Uterus (tissue), 4 donors: ENCODE data around the gene ADGRD2. TPM values are rescaled to one million over a fixed set of nuclear protein-coding genes. Genes with fewer than 3 reads are reported as not detected.

ENCODE experiments used
- DNase-seq, 2 donors: peaks; one replicate each; pipeline ENCODE4 v3.0.0-alpha.2; 2019 to 2020
- H3K27ac ChIP-seq, 2 donors: fragments of 200-600 bp; sonication (generic); 1 replicate in 1 of 2; 2 replicates in 1 of 2; pipeline ENCODE4 v1.5.1; 2016 to 2018
- H3K27me3 ChIP-seq, 2 donors: fragments of 200-600 bp; sonication (generic); one replicate each; pipeline ENCODE4 v1.5.1; 2018 to 2019; ENCODE audit warnings: control low read depth in 1 of 2
- H3K36me3 ChIP-seq, 2 donors: fragments of 200-600 bp; sonication (generic); one replicate each; pipeline ENCODE4 v1.5.1; 2019; ENCODE audit warnings: control low read depth in 1 of 2
- H3K4me1 ChIP-seq, 2 donors: fragments of 200-600 bp; sonication (generic); one replicate each; pipeline ENCODE4 v1.5.1; 2018 to 2019; ENCODE audit warnings: control low read depth in 1 of 2
- H3K4me3 ChIP-seq, 2 donors: fragments of 200-600 bp; sonication (generic); 1 replicate in 1 of 2; 2 replicates in 1 of 2; pipeline ENCODE4 v1.5.1; 2018 to 2019; ENCODE audit warnings: mild to moderate bottlenecking in 1 of 2
- H3K9me3 ChIP-seq, 2 donors: fragments of 200-600 bp; sonication (generic); one replicate each; pipeline ENCODE4 v1.5.1; 2019; ENCODE audit warnings: control low read depth in 1 of 2
- CTCF ChIP-seq, 4 experiments: fragments of 200-600 bp in 2 of 4; fragments of 450-650 bp in 2 of 4; sonication (generic) in 2 of 4; IDR thresholded peaks; one replicate each; pipeline ENCODE4 v1.5.1; 2016 to 2019; ENCODE audit warnings: antibody characterized with exemption in 4 of 4, mild to moderate bottlenecking in 2 of 4, moderate library complexity in 1 of 4
- POLR2A ChIP-seq, 2 donors: fragments of 450-650 bp; IDR thresholded peaks; one replicate each; pipeline ENCODE4 v1.6.1; 2016; ENCODE audit warnings: antibody characterized with exemption in 2 of 2, mild to moderate bottlenecking in 1 of 2, moderate library complexity in 1 of 2
- intact Hi-C: fragments of 100-400 bp; cut with DNase I; formaldehyde crosslinking; loops from one replicate; pipeline ENCODE4 v1.15.1; 2023; ENCODE audit warnings: low total_unique reads
- total RNA-seq, 4 donors: library from RNA; depleted of rRNA in 3 of 4; stranded (reverse); fragments of >200 nt in 3 of 4; gene quantifications; one replicate each; pipeline versions ENCODE4 v1.1.0 to v1.2.4, GENCODE V29; 2014 to 2023
- donor health status: DM: yes; HTN: yes; CAD: no.

ADGRD2 gene
- under 1 TPM in 1 of 4 donors, not detected in 3; 0.76 TPM for total RNA-seq

- H3K27ac ChIP-seq = no peak within 1 kb of the TSS
- TF ChIP-seq POLR2A (IDR thresholded peaks at IDR 0.05) (no peak), CTCF (IDR thresholded peaks at IDR 0.05) (no peak)
- no peaks in the 10 kb centered on the region for H3K4me1 ChIP-seq
- no peaks in the 10 kb centered on the region for H3K36me3 ChIP-seq
- intact Hi-C loops = no loop called here
- no peak for DNase-seq
- no peak within 1 kb of the TSS for H3K4me3 ChIP-seq
- peaks cover 0 to 19% of the 10 kb centered on the region in 2 donors for H3K27me3 ChIP-seq
- H3K9me3 ChIP-seq = no peaks in the 10 kb centered on the region
Measured at GRCh38 chr9:124450241-124450924, at the start of gene ADGRD2. TSS of gene ADGRD2 (plus strand) at chr9:124450451. CDS start at chr9:124451667, 1,216 bp downstream.

GRCh38 chr9:124403246-124403645, 47.0 kb upstream of the ADGRD2 start:
- Histone ChIP-seq H3K4me3 (no peak overlapping the region), H3K4me1 (no peaks in the 10 kb centered on the region), H3K9me3 (no peaks in the 10 kb centered on the region), H3K27ac (no peak overlapping the region), H3K36me3 (no peaks in the 10 kb centered on the region), H3K27me3 (no peaks in the 10 kb centered on the region)
- TF ChIP-seq CTCF (IDR thresholded peaks at IDR 0.05) = no peak
- TF ChIP-seq POLR2A (IDR thresholded peaks at IDR 0.05) = no peak
- intact Hi-C loops = no loop called here
- DNase-seq = no peak

- intact Hi-C loops = no loop called here
- Histone ChIP-seq H3K36me3 (no peaks in the 10 kb centered on the region), H3K9me3 (no peaks in the 10 kb centered on the region), H3K4me3 (no peak overlapping the region), H3K4me1 (peaks cover 0 to 5% of the 10 kb centered on the region in 2 donors), H3K27me3 (no peaks in the 10 kb centered on the region), H3K27ac (no peak overlapping the region)
- TF ChIP-seq POLR2A (IDR thresholded peaks at IDR 0.05) (no peak), CTCF (IDR thresholded peaks at IDR 0.05) (no peak)
- no peak for DNase-seq
Measured at GRCh38 chr9:124409410-124409809, 40.8 kb upstream of the ADGRD2 start.

- TF ChIP-seq CTCF (IDR thresholded peaks at IDR 0.05) (no peak), POLR2A (IDR thresholded peaks at IDR 0.05) (no peak)
Measured at GRCh38 chr9:124410321-124410913, 39.8 kb upstream of the ADGRD2 start.

GRCh38 chr9:124411514-124412227, 38.6 kb upstream of the ADGRD2 start:
- intact Hi-C loops = no loop called here
- no peaks in the 10 kb centered on the region for H3K9me3 ChIP-seq
- H3K36me3 ChIP-seq = no peaks in the 10 kb centered on the region
- no peak for TF ChIP-seq CTCF (IDR thresholded peaks at IDR 0.05)
- no peak for TF ChIP-seq POLR2A (IDR thresholded peaks at IDR 0.05)
- DNase-seq = no peak
- H3K4me3 ChIP-seq = no peak overlapping the region
- peaks cover 0 to 5% of the 10 kb centered on the region in 2 donors for H3K4me1 ChIP-seq
- no peaks in the 10 kb centered on the region for H3K27me3 ChIP-seq
- no peak overlapping the region for H3K27ac ChIP-seq

More at GRCh38 chr9:124410321-124410913, 39.8 kb upstream of the ADGRD2 start:
- Histone ChIP-seq H3K4me3 (no peak overlapping the region), H3K27ac (no peak overlapping the region), H3K9me3 (no peaks in the 10 kb centered on the region), H3K27me3 (no peaks in the 10 kb centered on the region), H3K36me3 (no peaks in the 10 kb centered on the region), H3K4me1 (peaks cover 0 to 5% of the 10 kb centered on the region in 2 donors)
- intact Hi-C loops = no loop called here
- no peak for DNase-seq
